Measurements from ENCODE around the gene STAT5B. TPM values are rescaled to one million over a fixed set of nuclear protein-coding genes. Genes with fewer than 3 reads are reported as not detected.
A peak's percentile ranks its signal among the peaks of the same experiment; 100 is the strongest.

Gene STAT5B
- total and polyA plus RNA-seq, 9 of the 15 experiments (the other 6 are each of a cell fraction or from before 2014, with no cell fraction given) = 20.8 to 176 (median 92.4) TPM

GRCh38 chr17:42311240-42312034 lies 35.2 kb upstream of the STAT5B start (continued):
- peak in 1 of 2 experiments; percentile 13 for TF ChIP-seq AFF1 (IDR thresholded peaks at IDR 0.05; ENCODE audit: low read depth in 1 of 2, partially characterized antibody in 2 of 2)
- peak; percentile 59; the same call in 1 of the 2 replicates for TF ChIP-seq GTF2F1 (IDR thresholded peaks at IDR 0.05; ENCODE audit: low read depth, low read length)
- no peak; the same call in 1 of the 2 replicates for TF ChIP-seq SLC30A9 (CRISPR knock-in tag; IDR thresholded peaks at IDR 0.05)
- TF ChIP-seq ZBTB40 (IDR thresholded peaks at IDR 0.05) = no peak
- TF ChIP-seq ZBTB40 (CRISPR knock-in tag; IDR thresholded peaks at IDR 0.05) = no peak
- no peak for TF ChIP-seq ILK (tag; IDR thresholded peaks at IDR 0.05; ENCODE audit: borderline replicate concordance, low read depth)
- TF ChIP-seq MLLT1 (IDR thresholded peaks at IDR 0.05) = peak in 1 of 2 experiments; percentile 42; a peak in 1 of 4 replicates
- no peak for TF ChIP-seq NFE2L1 (tag; IDR thresholded peaks at IDR 0.05; ENCODE audit: borderline replicate concordance, low read depth)
- peak; percentile 44 for TF ChIP-seq POLR2B (IDR thresholded peaks at IDR 0.05; ENCODE audit: low read depth, partially characterized antibody)

Measured in K562 (cell line).